Lower leg skin (tissue), 4 donors: Measurements from ENCODE around the gene NLRP13. TPM values are rescaled to one million over a fixed set of nuclear protein-coding genes. Genes with fewer than 3 reads are reported as not detected.

Source experiments
- DNase-seq, 2 donors: peaks; one replicate each; pipeline ENCODE4 v3.0.0-alpha.2; 2019; ENCODE audit warnings: low spot score in 2 of 2
- H3K4me3 ChIP-seq: fragments of 200-600 bp; sonication (generic); 2 replicates; pipeline ENCODE4 v1.5.1; 2017; ENCODE audit warnings: mild to moderate bottlenecking, low read depth; ENCODE audit not compliant: poor library complexity, severe bottlenecking
- POLR2A ChIP-seq, 2 donors: fragments of 450-650 bp; IDR thresholded peaks; one replicate each; pipeline ENCODE4 v1.6.1; 2016 to 2017; ENCODE audit warnings: antibody characterized with exemption in 2 of 2, mild to moderate bottlenecking in 1 of 2, moderate library complexity in 1 of 2
- WGBS, 2 donors: methylation state at CpG; one replicate each; pipeline ENCODE4 v1.1.5; 2018; 5-methylcytosine and 5-hydroxymethylcytosine counted together
- intact Hi-C: fragments of 100-400 bp; cut with DNase I; formaldehyde crosslinking; loops from one replicate; pipeline ENCODE4 v1.15.0; 2023; ENCODE audit warnings: low total_unique reads
- total RNA-seq, 4 donors: library from RNA; depleted of rRNA; stranded (reverse); fragments of >200 nt; gene quantifications; one replicate each; pipeline ENCODE4 v1.1.0, GENCODE V29; 2016
- TF ChIP-seq, protein P1 (sequence below), 3 donors: fragments of 450-650 bp; IDR thresholded peaks; one replicate each; pipeline ENCODE4 v1.5.1; 2016; ENCODE audit warnings: antibody characterized with exemption in 3 of 3, mild to moderate bottlenecking in 3 of 3, moderate library complexity in 2 of 3

Gene NLRP13
- total RNA-seq, 4 donors from 2014 or later = 0.07 TPM; not detected in 3

DNA sequence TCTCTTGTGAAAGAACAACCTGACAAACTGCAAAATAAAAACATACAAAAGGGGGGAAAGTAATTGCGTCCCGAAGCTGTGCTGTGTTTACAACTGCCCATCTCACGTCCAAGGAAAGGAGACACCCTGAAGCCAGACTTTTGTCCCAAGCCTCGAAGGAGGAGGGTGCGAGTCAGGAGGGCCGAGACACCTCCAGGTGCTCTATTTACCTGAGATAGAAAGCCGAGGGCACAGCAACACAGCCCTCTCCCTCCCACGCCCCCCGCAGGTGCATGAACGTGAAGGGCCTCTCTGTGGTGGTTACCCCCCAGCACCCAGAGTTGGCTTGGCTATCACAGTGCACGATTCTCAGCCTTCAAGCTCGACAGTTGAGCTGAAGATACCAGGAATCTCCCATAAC lies 33.2 kb downstream of the NLRP13 start:
- intact Hi-C loops = no loop called here
- DNase-seq = no peak
- 78 to 80% methylated on average over 12 of the region's 12 CpGs for WGBS, 2 donors
- H3K4me3 ChIP-seq = no peak overlapping the region
- TF ChIP-seq, protein P1, sequence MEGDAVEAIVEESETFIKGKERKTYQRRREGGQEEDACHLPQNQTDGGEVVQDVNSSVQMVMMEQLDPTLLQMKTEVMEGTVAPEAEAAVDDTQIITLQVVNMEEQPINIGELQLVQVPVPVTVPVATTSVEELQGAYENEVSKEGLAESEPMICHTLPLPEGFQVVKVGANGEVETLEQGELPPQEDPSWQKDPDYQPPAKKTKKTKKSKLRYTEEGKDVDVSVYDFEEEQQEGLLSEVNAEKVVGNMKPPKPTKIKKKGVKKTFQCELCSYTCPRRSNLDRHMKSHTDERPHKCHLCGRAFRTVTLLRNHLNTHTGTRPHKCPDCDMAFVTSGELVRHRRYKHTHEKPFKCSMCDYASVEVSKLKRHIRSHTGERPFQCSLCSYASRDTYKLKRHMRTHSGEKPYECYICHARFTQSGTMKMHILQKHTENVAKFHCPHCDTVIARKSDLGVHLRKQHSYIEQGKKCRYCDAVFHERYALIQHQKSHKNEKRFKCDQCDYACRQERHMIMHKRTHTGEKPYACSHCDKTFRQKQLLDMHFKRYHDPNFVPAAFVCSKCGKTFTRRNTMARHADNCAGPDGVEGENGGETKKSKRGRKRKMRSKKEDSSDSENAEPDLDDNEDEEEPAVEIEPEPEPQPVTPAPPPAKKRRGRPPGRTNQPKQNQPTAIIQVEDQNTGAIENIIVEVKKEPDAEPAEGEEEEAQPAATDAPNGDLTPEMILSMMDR (IDR thresholded peaks at IDR 0.05) = no peak
- TF ChIP-seq POLR2A (IDR thresholded peaks at IDR 0.05) = no peak

DNA sequence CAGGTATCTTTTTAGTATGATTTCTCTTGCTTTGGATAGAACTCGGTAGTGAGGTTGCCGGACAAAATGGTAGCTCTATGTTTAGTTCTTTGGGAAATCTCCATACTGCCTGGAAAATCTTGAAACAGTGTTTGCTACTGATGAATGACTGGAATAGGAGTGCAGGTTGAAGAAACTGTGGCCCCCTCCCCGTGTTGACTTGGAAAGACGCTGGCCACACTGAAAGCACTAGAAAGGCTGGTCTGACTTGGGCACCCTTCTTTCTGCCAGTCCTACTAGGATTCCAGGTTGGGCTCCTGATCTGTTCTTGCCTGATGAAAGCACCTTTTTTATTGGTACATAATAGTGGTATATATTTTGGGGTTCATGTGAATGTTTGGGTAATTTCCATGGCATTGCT lies 49.5 kb downstream of the NLRP13 start:
- intact Hi-C loops = no loop called here
- no peak for TF ChIP-seq POLR2A (IDR thresholded peaks at IDR 0.05)
- TF ChIP-seq, protein P1 (IDR thresholded peaks at IDR 0.05) = no peak
- DNase-seq = no peak
- 73 to 78% methylated on average over 4 of the region's 4 CpGs for WGBS, 2 donors
- H3K4me3 ChIP-seq = no peak overlapping the region

DNA sequence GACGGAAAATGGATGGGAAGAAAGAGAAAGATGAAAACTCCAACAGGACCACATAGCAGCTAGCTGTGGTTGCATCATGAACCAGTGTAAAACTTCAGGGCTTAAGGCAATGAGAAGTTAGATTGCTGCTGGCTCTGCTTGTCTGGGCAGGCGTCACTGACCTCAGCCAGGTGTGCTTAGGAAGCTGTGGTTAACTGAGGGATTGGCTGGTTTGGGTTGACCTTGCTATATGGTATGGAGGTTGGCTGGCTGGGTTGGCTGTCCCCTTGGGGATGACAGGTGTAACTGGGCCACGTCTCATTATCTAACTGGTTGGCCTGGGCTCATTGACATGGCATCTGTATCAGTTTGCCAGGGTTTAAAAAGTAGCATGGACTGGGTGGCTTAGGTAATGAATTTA lies 54.9 kb downstream of the NLRP13 start:
- 54 to 77% methylated on average over 3 of the region's 3 CpGs for WGBS, 2 donors
- TF ChIP-seq, protein P1 (IDR thresholded peaks at IDR 0.05) = no peak
- no peak for TF ChIP-seq POLR2A (IDR thresholded peaks at IDR 0.05)
- peak in 1 of 2 donors; percentile 57 for DNase-seq
- no peak overlapping the region for H3K4me3 ChIP-seq
- intact Hi-C loops = no loop called here

GRCh38 chr19:55870736-55871135 lies 61.4 kb downstream of the NLRP13 start:
- peak in 1 of 2 donors; percentile 18 for DNase-seq
- 85 to 90% methylated on average over 11 of the region's 11 CpGs for WGBS, 2 donors
- TF ChIP-seq, protein P1 (IDR thresholded peaks at IDR 0.05) = no peak
- no peak for TF ChIP-seq POLR2A (IDR thresholded peaks at IDR 0.05)
- no peak overlapping the region for H3K4me3 ChIP-seq
- intact Hi-C loops = no loop called here

DNA sequence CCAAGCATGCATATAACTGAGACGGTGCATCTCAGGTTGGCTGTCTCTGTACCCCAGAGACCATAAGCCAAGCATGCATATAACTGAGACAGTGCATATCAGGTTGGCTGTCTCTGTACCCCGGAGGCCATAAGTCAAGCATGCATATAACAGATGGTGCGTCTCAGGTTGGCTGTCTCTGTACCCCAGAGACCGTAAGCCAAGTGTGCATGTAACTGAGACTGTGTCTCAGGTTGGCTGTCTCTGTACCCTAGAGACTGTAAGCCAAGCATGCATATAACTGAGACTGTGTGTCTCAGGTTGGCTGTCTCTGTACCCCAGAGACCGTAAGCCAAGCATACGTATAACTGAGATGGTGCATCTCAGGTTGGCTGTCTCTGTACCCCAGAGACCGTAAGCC lies 65.0 kb downstream of the NLRP13 start:
- DNase-seq = no peak
- TF ChIP-seq POLR2A (IDR thresholded peaks at IDR 0.05) = no peak
- TF ChIP-seq, protein P1 (IDR thresholded peaks at IDR 0.05) = no peak
- WGBS, 2 donors = 82 to 89% methylated on average over 7 of the region's 7 CpGs
- no peak overlapping the region for H3K4me3 ChIP-seq
- intact Hi-C loops = no loop called here

DNA sequence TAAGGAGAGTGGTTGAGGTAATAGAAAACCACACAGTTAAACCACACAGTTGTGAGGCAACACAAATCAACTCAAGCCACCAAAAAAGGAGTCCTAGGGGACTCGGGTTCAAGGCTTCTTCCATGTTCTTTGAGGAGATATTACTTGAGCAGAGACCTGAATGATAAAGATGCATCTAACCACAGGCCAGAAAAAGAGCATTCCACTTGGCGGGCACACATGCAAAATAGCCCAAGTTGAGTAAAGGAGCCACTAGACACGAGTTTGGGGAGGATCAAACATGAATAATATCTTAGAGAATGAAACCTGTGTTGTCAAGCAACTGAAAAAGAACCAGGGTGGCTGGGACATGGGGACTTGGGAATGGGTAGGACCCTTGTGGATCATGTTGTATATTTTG lies 65.6 kb downstream of the NLRP13 start:
- 60 to 66% methylated on average over 3 of the region's 3 CpGs for WGBS, 2 donors
- intact Hi-C loops = no loop called here
- H3K4me3 ChIP-seq = no peak overlapping the region
- no peak for TF ChIP-seq POLR2A (IDR thresholded peaks at IDR 0.05)
- DNase-seq = no peak
